GM19372 (cell line): ENCODE data around the gene CYP2A6.
"Not testable (repeated sequence)": the region's sequence is repeated elsewhere in the genome, so short reads cannot be mapped to it uniquely, and the experiment has no call there.

Source experiments
- ATAC-seq: cut with Tn5 transposase; IDR thresholded peaks from one replicate; pipeline ENCODE4 v1.9.1; 2021; ENCODE audit warnings: mild to moderate bottlenecking, low read depth, moderate library complexity; ENCODE audit not compliant: unreplicated experiment

Gene CYP2A6, protein sequence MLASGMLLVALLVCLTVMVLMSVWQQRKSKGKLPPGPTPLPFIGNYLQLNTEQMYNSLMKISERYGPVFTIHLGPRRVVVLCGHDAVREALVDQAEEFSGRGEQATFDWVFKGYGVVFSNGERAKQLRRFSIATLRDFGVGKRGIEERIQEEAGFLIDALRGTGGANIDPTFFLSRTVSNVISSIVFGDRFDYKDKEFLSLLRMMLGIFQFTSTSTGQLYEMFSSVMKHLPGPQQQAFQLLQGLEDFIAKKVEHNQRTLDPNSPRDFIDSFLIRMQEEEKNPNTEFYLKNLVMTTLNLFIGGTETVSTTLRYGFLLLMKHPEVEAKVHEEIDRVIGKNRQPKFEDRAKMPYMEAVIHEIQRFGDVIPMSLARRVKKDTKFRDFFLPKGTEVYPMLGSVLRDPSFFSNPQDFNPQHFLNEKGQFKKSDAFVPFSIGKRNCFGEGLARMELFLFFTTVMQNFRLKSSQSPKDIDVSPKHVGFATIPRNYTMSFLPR

DNA sequence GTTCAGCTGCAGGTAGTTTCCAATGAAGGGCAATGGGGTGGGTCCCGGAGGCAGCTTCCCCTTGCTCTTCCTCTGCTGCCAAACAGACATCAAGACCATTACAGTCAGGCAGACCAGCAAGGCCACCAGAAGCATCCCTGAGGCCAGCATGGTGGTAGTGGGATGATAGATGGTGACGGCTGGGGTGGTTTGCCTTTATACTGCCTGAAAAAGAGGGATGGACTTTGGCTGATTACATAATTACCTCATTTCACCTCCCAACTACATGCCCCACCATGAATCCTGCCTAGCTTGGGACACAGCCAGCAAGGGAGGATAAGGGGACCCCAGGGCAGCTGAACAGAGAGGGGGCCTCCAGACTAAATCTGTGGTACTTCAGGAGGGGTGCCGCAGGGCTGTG is at the start of gene CYP2A6:
Gene CYP2A6 (minus strand): TSS at position 171 of the 400 bp plus-strand sequence. CDS start 21 bp downstream, at position 150.
- not testable (repeated sequence) for ATAC-seq

DNA sequence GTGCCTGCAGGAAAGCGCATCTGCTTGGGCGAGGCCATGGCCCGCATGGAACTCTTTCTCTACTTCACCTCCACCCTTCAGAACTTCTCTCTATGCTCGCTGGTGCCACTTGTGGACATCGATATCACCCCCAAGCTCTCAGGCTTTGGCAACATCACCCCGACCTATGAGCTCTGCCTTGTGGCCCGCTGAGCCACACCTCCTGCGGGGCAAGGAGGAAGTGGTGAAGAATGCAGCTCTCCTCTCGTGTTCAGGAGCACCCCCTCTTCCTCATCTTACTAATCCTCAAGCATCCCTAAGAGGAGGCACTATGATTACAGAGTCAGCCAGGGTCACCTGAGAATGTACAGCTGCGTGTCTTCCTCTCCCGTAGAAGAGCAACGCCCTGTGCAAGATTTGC is 49.7 kb upstream of the CYP2A6 start:
- ATAC-seq: not testable (repeated sequence)

DNA sequence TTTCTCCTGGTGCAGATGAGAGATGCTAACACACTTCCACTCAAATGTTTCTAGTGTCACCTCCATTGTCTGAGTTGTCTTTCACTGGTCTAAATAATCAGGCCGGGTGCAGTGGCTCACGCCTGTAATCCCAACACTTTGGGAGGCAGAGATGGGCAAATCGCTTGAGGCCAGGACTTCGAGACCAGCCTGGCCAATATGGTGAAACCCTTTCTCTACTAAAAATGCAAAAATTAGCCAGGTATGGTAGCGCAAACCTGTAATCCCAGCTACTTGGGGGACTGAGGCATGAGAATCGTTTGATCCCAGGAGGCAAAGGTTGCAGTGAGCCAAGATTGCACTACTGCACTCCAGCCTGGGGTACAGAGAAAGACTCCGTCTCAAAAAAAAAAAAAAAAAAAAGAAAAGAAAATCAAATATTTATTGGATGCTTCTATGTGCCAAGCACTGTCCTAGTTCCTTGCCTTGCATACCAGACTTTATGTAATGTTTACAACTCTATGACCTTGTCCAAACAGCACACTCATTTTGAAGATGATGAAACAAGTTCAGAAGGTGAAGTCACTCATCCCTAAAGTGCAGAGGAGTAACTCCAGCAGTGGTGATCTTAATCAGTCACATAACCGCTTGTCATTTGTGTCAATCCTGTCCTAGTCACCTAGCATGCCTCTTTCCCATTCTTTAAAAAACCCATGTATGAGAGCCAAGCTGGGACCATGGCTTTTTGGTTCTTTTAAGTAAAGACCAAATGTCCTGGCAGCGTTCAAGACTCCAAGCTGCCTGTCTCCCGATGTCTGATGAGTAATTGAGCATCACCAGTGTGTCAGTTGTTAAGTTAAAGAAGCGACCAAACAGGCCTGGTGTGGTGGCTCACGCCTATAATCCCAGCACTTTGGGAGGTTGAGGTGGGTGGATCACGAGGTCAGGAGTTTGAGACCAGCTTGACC is 46.9 kb upstream of the CYP2A6 start:
- not testable (repeated sequence) for ATAC-seq

DNA sequence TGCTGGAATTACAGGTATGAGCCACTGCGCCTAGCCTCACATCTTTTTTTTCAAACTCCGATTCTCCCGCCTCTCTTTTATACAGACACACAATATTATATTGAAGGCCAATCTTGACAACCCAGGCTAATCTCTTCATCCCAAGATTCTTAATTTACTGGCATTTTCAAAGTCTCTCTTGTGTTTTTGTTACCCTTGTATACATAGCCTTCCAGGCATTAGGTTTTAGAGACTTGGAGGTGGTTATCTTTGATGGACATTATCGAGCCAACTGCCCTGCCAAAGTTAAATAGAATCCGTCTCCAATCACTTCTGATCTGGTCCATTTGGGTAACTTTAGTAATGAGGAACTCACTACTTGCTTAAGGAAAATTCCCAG is 46.2 kb upstream of the CYP2A6 start:
- no peak for ATAC-seq

DNA sequence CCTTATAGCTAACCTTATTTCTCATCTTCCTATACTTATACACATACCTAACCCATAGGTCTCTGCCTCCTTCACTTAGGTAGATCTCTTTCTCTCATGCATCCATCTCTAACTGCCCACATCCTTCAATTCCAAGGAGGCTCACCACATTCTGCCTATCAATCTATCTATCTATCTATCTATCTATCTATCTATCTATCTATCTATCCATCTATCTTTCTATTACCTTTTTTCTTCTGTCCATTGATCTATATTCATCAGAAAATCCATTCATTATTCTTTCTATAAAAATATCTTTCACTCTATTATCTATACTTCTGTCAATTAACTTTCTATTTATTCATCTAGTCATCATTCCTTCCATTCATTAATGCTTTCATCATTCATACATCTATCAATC is 42.9 kb upstream of the CYP2A6 start:
- ATAC-seq: no peak

DNA sequence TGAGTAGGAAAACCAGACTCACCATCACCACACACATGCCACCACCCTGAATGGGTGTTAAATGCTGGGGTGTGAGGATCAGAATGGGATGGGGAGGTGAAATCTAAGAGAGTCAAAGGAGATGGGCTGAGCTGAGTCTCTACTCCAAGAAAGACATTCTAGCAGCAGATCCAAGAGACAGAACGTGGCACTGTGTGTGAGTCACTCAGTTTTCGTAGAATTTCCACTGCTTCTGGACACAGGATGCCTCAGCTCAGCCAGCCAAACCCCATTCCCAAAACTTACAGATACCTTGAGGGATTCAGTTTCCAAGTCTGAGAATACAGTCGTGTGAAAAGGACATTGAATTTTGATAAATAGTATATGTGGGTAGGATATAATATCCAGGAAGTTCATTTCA is 39.1 kb upstream of the CYP2A6 start:
- ATAC-seq: no peak

DNA sequence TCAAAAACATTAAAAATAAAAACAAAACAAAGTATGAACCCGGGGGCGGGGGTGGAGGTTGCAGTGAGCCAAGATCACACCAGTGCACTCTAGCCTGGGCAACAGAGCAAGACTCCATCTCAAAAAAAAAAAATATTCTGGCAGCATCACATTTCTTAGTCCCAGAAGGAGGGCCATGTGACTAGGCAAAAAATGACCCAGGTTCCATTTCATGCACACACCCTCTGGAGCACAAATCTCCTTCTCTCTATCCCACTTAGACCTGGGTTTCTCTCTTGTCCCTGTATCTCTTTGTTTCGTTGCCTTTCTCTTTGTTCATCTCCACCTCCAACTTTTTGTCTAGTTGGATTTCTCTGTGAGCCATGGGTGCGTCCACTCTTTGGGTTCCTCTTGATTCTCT is 37.9 kb upstream of the CYP2A6 start:
- no peak for ATAC-seq

DNA sequence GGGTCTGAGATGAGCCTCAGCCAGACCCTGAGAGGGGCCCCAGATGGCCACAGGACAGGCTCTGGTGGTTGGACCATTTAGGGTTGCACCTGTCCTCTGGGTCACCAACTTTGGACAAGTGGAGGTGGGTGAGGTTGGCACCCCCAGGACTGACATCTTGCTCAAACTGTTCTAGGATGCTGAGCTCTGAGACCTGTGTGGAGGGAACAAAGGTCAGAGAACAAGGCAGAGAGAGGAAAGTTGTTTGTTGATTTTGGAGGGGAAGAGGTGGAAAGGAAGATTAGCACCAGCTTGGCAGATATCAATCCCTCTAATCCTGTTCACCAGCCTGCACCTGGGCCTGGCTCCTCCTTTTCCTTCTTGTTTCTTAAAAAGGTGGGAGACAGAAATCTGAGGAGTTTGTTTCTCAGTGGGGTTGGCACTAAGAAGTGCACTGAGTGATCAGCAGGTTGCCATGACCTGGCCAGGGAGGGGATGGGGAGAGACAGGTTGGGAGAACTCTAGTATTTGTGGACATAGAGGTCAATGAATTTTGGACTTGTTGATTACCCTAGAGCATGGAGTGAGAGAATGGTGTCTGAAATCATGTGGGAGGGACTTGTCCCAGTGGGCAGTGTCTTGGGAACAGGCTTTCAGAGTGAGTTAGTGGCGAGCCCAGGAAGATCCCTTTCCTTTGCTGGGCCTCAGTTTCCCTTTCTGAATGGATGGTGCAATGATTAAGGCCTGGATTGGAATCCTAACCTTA is 34.1 kb upstream of the CYP2A6 start:
- ATAC-seq: not testable (repeated sequence)

DNA sequence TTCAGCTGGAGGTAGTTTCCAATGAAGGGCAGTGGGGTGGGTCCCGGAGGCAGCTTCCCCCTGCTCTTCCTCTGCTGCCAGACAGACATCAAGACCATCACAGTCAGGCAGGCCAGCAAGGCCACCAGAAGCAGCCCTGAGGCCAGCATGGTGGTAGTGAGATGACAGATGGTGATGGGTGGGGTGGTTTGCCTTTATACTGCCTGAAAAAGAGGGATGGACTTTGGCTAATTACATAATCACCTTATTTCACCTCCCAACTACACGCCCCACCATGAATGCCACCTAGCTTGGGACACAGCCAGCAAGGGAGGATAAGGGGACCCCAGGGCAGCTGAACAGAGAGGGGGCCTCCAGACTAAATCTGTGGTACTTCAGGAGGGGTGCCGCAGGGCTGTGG is 31.8 kb upstream of the CYP2A6 start, which contains the start of gene CYP2A7:
Gene CYP2A7 (minus strand): TSS at position 170 of the 400 bp plus-strand sequence. CDS start 21 bp downstream, at position 149.
- not testable (repeated sequence) for ATAC-seq

DNA sequence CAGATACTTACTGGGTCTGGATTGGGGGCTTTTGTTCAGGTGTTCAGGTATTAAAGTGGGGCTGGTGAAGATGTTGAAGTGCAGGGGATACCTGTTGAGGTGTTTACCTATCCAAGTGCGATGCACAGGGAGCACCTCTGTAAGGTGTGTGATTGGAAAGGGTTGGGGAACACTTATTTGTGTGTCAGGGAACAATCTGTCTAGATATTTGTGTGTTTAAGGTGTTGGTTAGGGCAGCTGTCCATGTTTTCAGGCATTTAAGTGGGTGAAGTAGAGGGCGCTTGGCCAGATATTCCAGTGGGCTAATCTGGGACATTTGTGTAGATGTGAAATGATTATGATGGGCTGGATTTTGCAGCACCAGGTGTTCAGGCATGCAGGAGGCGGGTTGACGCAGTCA is 29.1 kb upstream of the CYP2A6 start:
- not testable (repeated sequence) for ATAC-seq

DNA sequence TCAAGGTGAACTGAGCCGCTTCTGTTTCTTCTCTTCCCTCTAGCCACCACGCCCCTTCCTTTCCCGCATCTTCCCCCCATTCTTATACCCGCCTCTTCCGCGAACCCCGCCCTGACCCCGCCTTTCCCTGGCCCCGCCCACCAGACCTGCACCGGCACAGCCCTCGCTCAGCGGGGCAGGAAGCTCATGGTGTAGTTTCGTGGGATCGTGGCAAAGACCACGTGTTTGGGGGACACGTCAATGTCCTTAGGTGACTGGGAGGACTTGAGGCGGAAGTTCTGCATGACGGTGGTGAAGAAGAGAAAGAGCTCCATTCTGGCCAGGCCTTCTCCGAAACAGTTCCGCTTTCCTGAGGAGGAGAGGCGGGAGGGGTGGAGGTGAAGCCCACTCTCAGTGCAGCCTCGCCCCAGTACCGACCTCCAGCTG is 25.3 kb upstream of the CYP2A6 start:
- ATAC-seq: not testable (repeated sequence)

DNA sequence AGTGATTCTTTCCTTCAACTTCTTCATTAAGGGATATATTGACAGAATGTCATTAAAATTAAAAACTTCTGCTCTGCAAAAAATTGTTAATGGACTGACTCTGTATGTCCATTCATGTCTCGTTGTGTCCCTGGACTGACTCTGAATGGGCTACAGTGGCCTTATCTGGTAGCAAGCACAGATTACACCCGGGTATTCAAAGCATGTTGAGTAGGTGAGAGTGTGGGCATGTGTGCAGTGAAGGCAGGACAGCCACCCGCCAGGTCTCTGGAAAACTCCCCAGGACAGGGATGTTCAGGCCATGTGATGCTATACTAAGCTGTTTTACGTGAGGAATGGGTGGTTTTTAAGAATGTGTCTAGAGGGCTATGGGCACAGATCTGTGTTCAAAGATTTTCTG is 24.6 kb upstream of the CYP2A6 start:
- not testable (repeated sequence) for ATAC-seq

DNA sequence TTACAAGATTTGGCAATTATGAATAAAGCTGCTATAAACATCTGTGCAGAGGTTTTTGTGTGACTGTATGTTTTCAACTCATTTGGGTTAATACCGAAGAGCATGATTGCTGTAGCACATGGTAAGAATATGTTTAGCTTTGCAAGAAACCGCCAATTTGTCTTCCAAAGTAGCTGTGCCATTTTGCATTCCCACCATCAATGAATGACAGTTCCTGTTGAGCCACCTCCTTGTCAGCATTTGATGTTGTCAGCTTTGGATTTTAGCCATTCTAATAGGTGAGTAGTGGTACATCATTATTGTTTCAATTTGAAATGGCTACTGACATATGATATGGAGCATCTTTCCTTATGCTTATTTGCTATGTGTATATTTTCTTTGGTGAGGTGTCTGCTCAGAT is 23.6 kb upstream of the CYP2A6 start:
- ATAC-seq: not testable (repeated sequence)

DNA sequence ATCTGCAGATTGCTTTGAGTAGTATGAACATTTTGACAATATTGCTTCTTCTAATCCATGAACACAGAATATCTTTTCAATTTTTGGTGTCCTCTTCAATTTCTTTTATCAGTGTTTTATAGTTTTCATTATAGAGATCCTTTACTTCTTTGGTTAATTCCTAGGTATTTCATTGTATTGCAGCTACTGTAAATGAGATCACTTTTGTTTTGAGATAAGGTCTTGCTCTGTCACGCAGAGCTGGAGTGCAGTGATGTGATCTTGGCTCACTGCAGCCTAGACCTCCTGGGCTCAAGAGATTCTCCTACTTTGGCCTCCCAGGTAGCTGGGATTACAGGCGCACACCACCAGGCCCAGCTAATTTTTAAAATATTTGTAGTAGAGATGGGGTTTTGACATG is 22.0 kb upstream of the CYP2A6 start:
- ATAC-seq: no peak

DNA sequence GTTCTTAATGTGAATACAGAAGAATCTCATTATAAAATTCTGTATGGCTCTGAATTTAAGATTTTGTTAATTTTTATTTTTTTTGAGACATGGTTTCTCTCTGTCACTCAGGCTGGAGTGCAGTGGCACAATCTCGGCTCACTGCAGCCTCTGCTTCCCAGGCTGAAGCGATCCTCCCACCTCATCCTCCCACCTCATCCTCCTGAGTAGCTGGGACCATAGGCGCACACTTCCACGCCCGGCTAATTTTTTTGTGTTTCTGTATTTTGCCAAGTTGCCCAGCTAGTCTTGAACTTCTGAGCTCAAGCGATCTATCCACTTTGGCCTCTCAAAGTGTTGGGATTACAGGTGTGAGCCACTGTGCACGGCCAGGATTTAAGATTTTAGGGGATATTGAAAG is 17.5 kb upstream of the CYP2A6 start:
- ATAC-seq: no peak

DNA sequence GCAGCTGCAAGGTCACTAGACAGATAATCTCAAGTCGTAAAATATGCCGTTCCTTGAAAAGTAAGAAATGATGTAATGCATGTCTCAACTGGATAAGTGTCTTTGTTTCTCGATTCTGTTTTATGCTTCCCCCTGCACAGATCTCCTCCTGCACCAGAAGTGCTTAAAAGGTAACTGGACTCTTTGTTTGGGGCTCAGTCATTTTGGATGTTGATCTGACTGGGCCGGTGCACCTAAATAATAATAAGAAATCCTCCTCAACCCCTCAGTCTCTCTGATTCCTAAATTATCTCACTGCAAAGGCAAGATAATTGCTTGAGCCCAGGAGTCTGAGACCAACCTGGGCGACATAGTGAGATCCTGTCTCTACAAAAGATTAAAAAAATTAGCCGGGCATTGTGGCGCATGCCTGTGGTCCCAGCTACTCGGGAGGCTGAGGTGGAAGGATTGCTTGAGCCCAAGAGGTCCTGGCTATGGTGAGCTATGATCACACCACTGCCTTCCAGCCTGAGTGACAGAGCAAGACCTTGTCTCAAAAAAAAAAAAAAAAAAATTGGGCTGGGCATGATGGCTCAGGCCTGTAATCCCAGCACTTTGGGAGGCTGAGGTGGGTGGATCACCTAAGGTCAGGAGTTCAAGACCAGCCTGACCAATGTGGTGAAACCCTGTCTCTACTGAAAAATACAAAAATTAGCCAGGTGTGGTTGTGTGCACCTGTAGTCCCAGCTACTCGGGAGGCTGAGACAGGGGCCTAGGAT is 14.7 kb upstream of the CYP2A6 start:
- ATAC-seq: not testable (repeated sequence)

DNA sequence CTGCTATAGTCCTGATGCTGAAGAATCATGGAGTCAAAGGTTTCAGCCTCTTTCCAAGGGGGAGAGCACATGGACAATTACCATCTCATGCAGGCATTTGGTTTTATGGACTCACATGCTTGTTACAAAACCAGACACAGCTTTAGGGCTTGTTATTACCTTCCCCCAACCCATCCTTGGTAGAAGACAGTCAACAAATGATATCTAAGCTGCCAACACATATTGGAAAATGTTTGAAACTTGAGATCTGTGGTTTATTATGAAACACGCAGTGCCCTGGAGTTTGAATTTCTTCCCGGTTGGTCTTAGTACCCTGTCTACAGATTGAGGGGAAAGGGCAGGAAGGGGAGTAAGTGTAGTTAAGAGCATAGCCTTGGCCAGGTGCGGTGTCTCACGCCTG is 12.5 kb upstream of the CYP2A6 start:
- ATAC-seq: no peak

DNA sequence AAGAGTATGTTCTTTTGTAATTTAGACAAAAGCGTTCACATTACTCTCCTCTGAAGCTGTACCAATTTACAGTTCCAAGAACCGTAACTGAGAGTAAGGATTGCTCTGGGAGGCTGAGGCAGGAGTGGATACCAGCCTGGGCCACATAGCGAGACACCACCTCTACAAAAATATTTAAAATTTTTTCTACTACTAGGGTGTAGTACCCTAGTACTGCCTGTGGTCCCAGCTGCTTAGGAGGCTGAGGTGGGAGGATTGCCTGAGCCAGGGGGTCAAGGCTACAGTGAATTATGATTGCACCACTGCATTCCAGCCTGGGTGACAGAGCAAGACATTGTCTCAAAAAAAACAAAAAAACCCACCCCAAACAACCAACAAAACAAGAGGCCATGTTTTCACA is 12.1 kb upstream of the CYP2A6 start:
- no peak for ATAC-seq

DNA sequence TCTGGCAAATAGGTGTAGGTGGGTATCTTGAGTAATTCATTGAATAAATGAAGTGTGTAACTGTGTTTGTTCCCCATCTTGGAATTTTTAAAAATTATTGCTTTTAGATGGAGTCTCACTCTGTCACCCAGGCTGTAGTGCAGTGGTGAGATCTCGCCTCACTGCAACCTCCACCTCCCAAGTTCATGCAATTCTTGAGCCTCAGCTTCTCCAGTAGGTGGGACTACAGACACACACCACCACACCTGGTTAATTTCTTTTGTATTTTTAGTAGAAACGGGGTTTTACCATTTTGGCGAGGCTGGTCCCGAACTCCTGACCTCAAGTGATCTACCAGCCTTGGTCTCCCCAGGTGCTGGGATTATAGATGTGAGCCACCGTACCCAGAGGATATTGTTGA is 7.9 kb upstream of the CYP2A6 start:
- no peak for ATAC-seq
